ENCODE measurements around the gene PATZ1. TPM values are rescaled to one million over a fixed set of nuclear protein-coding genes. Genes with fewer than 3 reads are reported as not detected.
A peak's percentile ranks its signal among the peaks of the same experiment; 100 is the strongest.

Gene PATZ1
- total RNA-seq, 2 experiments from 2014 or later, result 49.2 to 53.4 TPM

GRCh38 chr22:31313366-31314147 lies 32.6 kb downstream of the PATZ1 start:
- H3K9me2 ChIP-seq (ENCODE audit: insufficient read depth, low read length), result no peaks in the 10 kb centered on the region
- no TSS peak for BruUV-seq (replicated peaks)
- H3K36me3 ChIP-seq (ENCODE audit: insufficient read depth, low read length), result no peaks in the 10 kb centered on the region; the same call in 1 of the 2 replicates
- no peaks in the 10 kb centered on the region for H4K20me1 ChIP-seq (ENCODE audit: insufficient read depth, low read length)
- peak; percentile 63 for DNase-seq (ENCODE audit: low spot score)
- no peaks in the 10 kb centered on the region for H3K79me2 ChIP-seq (ENCODE audit: insufficient read depth, low read depth, low read length)
- POLR2A ChIA-PET, result interaction anchor here (0.7 kb wide), 1 partner anchor 1081 kb away, joined by 3 read pairs; no protein-coding TSS in a partner anchor
- no peak overlapping the region for H3K4me3 ChIP-seq (ENCODE audit: low read depth, low read length, poor library complexity, severe bottlenecking)
- H3K4me1 ChIP-seq (ENCODE audit: insufficient read depth, low read length, poor library complexity, severe bottlenecking), result peaks cover 3% of the 10 kb centered on the region
- H3K27ac ChIP-seq (ENCODE audit: low read depth, low read length, poor library complexity, severe bottlenecking), result no peak overlapping the region
- no peak overlapping the region for H2AFZ ChIP-seq (ENCODE audit: low read length)
- H3K4me2 ChIP-seq (ENCODE audit: low read length), result no peak overlapping the region
- TF ChIP-seq CTCF (conservative IDR thresholded peaks at IDR 0.05; ENCODE audit: low read length) (peak; percentile 93), EZH2phosphoT487 (IDR thresholded peaks at IDR 0.05; ENCODE audit: borderline replicate concordance, low read depth, low read length) (no peak)
- H3K9me3 ChIP-seq (ENCODE audit: low read length), result peaks cover 13% of the 10 kb centered on the region
- CTCF ChIA-PET (ENCODE audit: unreplicated experiment), result interaction anchor here (0.9 to 1.0 kb wide), 2 partner anchors 12 to 22 kb away, joined by 3 to 4 read pairs; partner anchors contain the start of gene PIK3IP1
- intact Hi-C loops (cut with micrococcal nuclease; ENCODE audit: unreplicated experiment), result loop anchor here (1.0 kb wide), 2 partner anchors 21 to 101 kb away; partner anchors contain the start of genes LIMK2 and PIK3IP1

GRCh38 chr22:31308181-31308580 lies 38.0 kb downstream of the PATZ1 start:
- intact Hi-C loops (cut with micrococcal nuclease; ENCODE audit: unreplicated experiment), result no loop called here
- H3K79me2 ChIP-seq (ENCODE audit: insufficient read depth, low read depth, low read length), result no peaks in the 10 kb centered on the region
- H2AFZ ChIP-seq (ENCODE audit: low read length), result peak overlapping the region; percentile 91
- ChIA-PET CTCF (ENCODE audit: unreplicated experiment) (interaction anchor here (0.6 to 0.9 kb wide), 3 partner anchors 9 to 14 kb away, joined by 3 read pairs; no protein-coding TSS in a partner anchor), POLR2A (interaction anchor here (0.6 to 1.5 kb wide), 3 partner anchors 11 to 20 kb away, joined by 5 to 8 read pairs (median 5); no protein-coding TSS in a partner anchor)
- H3K9me3 ChIP-seq (ENCODE audit: low read length), result no peaks in the 10 kb centered on the region
- H3K4me2 ChIP-seq (ENCODE audit: low read length), result peak overlapping the region; percentile 63
- H3K4me3 ChIP-seq (ENCODE audit: low read depth, low read length, poor library complexity, severe bottlenecking), result peak overlapping the region; percentile 2
- peak overlapping the region; percentile 61 for H3K27ac ChIP-seq (ENCODE audit: low read depth, low read length, poor library complexity, severe bottlenecking)
- H3K36me3 ChIP-seq (ENCODE audit: insufficient read depth, low read length), result no peaks in the 10 kb centered on the region; the same call in 1 of the 2 replicates
- BruUV-seq (replicated peaks), result no TSS peak
- no peaks in the 10 kb centered on the region for H4K20me1 ChIP-seq (ENCODE audit: insufficient read depth, low read length)
- no peaks in the 10 kb centered on the region for H3K9me2 ChIP-seq (ENCODE audit: insufficient read depth, low read length)
- DNase-seq (ENCODE audit: low spot score), result peak; percentile 58
- H3K4me1 ChIP-seq (ENCODE audit: insufficient read depth, low read length, poor library complexity, severe bottlenecking), result peaks cover 30% of the 10 kb centered on the region
- TF ChIP-seq CTCF (conservative IDR thresholded peaks at IDR 0.05; ENCODE audit: low read length), result no peak
- no peak for TF ChIP-seq EZH2phosphoT487 (IDR thresholded peaks at IDR 0.05; ENCODE audit: borderline replicate concordance, low read depth, low read length)

All from OCI-LY7 (cell line).